ENCODE data around the gene GPR146.
A peak's percentile ranks its signal among the peaks of the same experiment; 100 is the strongest.

GPR146 gene

GRCh38 chr7:1005303-1005702 is 39.0 kb upstream of the GPR146 start:
- Mint-ChIP-seq H3K4me1 (ENCODE audit: low read depth) (no peaks in the 10 kb centered on the region), H3K36me3 (ENCODE audit: low read depth) (peaks cover 3% of the 10 kb centered on the region), H3K9me3 (no peaks in the 10 kb centered on the region), H3K27me3 (ENCODE audit: low read depth) (no peaks in the 10 kb centered on the region), H3K27ac (no peak overlapping the region), H3K4me3 (no peak overlapping the region)

GRCh38 chr7:1007901-1008300 is 36.4 kb upstream of the GPR146 start:
- H3K4me1 Mint-ChIP-seq (ENCODE audit: low read depth) = peaks cover 6% of the 10 kb centered on the region
- no peak overlapping the region for H3K4me3 Mint-ChIP-seq

GRCh38 chr7:1008733-1009363 is 35.5 kb upstream of the GPR146 start:
- H3K9me3 Mint-ChIP-seq = peaks cover 5% of the 10 kb centered on the region
- H3K36me3 Mint-ChIP-seq (ENCODE audit: low read depth) = peaks cover 3% of the 10 kb centered on the region
- H3K4me3 Mint-ChIP-seq = no peak overlapping the region
- H3K27me3 Mint-ChIP-seq (ENCODE audit: low read depth) = no peaks in the 10 kb centered on the region
- no peak overlapping the region for H3K27ac Mint-ChIP-seq
- H3K4me1 Mint-ChIP-seq (ENCODE audit: low read depth) = peaks cover 8% of the 10 kb centered on the region

More at GRCh38 chr7:1007901-1008300, 36.4 kb upstream of the GPR146 start:
- H3K36me3 Mint-ChIP-seq (ENCODE audit: low read depth) = peaks cover 3% of the 10 kb centered on the region
- H3K9me3 Mint-ChIP-seq = peaks cover 5% of the 10 kb centered on the region
- no peak overlapping the region for H3K27ac Mint-ChIP-seq
- no peaks in the 10 kb centered on the region for H3K27me3 Mint-ChIP-seq (ENCODE audit: low read depth)

- peaks cover 5% of the 10 kb centered on the region for H3K9me3 Mint-ChIP-seq
- H3K4me1 Mint-ChIP-seq (ENCODE audit: low read depth) = peaks cover 11% of the 10 kb centered on the region
- peaks cover 3% of the 10 kb centered on the region for H3K36me3 Mint-ChIP-seq (ENCODE audit: low read depth)
- H3K27me3 Mint-ChIP-seq (ENCODE audit: low read depth) = no peaks in the 10 kb centered on the region
- H3K27ac Mint-ChIP-seq = no peak overlapping the region
- no peak overlapping the region for H3K4me3 Mint-ChIP-seq
Measured at GRCh38 chr7:1009747-1010146, 34.6 kb upstream of the GPR146 start.

GRCh38 chr7:1010226-1010625 is 34.1 kb upstream of the GPR146 start:
- Mint-ChIP-seq H3K4me1 (ENCODE audit: low read depth) (peaks cover 11% of the 10 kb centered on the region), H3K4me3 (no peak overlapping the region), H3K36me3 (ENCODE audit: low read depth) (peaks cover 3% of the 10 kb centered on the region), H3K27ac (no peak overlapping the region), H3K9me3 (peaks cover 5% of the 10 kb centered on the region), H3K27me3 (ENCODE audit: low read depth) (no peaks in the 10 kb centered on the region)

GRCh38 chr7:1011297-1012003 is 32.9 kb upstream of the GPR146 start:
- peaks cover 11% of the 10 kb centered on the region for H3K4me1 Mint-ChIP-seq (ENCODE audit: low read depth)
- H3K27ac Mint-ChIP-seq = peak overlapping the region; percentile 72
- no peaks in the 10 kb centered on the region for H3K27me3 Mint-ChIP-seq (ENCODE audit: low read depth)
- peaks cover 3% of the 10 kb centered on the region for H3K36me3 Mint-ChIP-seq (ENCODE audit: low read depth)
- H3K4me3 Mint-ChIP-seq = no peak overlapping the region
- H3K9me3 Mint-ChIP-seq = peaks cover 5% of the 10 kb centered on the region

GRCh38 chr7:1012004-1012715 is 32.2 kb upstream of the GPR146 start:
- no peak overlapping the region for H3K27ac Mint-ChIP-seq

GRCh38 chr7:1012716-1013095 is 31.6 kb upstream of the GPR146 start:
- Mint-ChIP-seq H3K36me3 (ENCODE audit: low read depth) (peaks cover 3% of the 10 kb centered on the region), H3K9me3 (peaks cover 5% of the 10 kb centered on the region), H3K4me3 (no peak overlapping the region), H3K27me3 (ENCODE audit: low read depth) (no peaks in the 10 kb centered on the region), H3K4me1 (ENCODE audit: low read depth) (peaks cover 11% of the 10 kb centered on the region), H3K27ac (no peak overlapping the region)

More at GRCh38 chr7:1012004-1012715, 32.2 kb upstream of the GPR146 start:
- Mint-ChIP-seq H3K36me3 (ENCODE audit: low read depth) (peaks cover 3% of the 10 kb centered on the region), H3K4me3 (no peak overlapping the region), H3K9me3 (peaks cover 5% of the 10 kb centered on the region), H3K4me1 (ENCODE audit: low read depth) (peaks cover 11% of the 10 kb centered on the region), H3K27me3 (ENCODE audit: low read depth) (no peaks in the 10 kb centered on the region)

GRCh38 chr7:1013581-1013980 is 30.8 kb upstream of the GPR146 start:
- peaks cover 8% of the 10 kb centered on the region for H3K36me3 Mint-ChIP-seq (ENCODE audit: low read depth)
- no peak overlapping the region for H3K4me3 Mint-ChIP-seq
- H3K9me3 Mint-ChIP-seq = peaks cover 5% of the 10 kb centered on the region
- H3K27ac Mint-ChIP-seq = no peak overlapping the region
- H3K4me1 Mint-ChIP-seq (ENCODE audit: low read depth) = peaks cover 15% of the 10 kb centered on the region
- no peaks in the 10 kb centered on the region for H3K27me3 Mint-ChIP-seq (ENCODE audit: low read depth)

GRCh38 chr7:1014681-1015080 is 29.7 kb upstream of the GPR146 start:
- Mint-ChIP-seq H3K9me3 (peaks cover 5% of the 10 kb centered on the region), H3K27me3 (ENCODE audit: low read depth) (no peaks in the 10 kb centered on the region), H3K27ac (no peak overlapping the region), H3K4me3 (no peak overlapping the region), H3K4me1 (ENCODE audit: low read depth) (peaks cover 15% of the 10 kb centered on the region), H3K36me3 (ENCODE audit: low read depth) (peaks cover 5% of the 10 kb centered on the region)

- Mint-ChIP-seq H3K9me3 (peaks cover 5% of the 10 kb centered on the region), H3K4me3 (no peak overlapping the region), H3K27me3 (ENCODE audit: low read depth) (no peaks in the 10 kb centered on the region), H3K4me1 (ENCODE audit: low read depth) (peaks cover 15% of the 10 kb centered on the region), H3K27ac (no peak overlapping the region), H3K36me3 (ENCODE audit: low read depth) (peaks cover 5% of the 10 kb centered on the region)
Measured at GRCh38 chr7:1015196-1016121, 28.9 kb upstream of the GPR146 start.

GRCh38 chr7:1016577-1017531 is 27.5 kb upstream of the GPR146 start:
- Mint-ChIP-seq H3K9me3 (no peaks in the 10 kb centered on the region), H3K27me3 (ENCODE audit: low read depth) (no peaks in the 10 kb centered on the region), H3K4me3 (no peak overlapping the region), H3K36me3 (ENCODE audit: low read depth) (peaks cover 9% of the 10 kb centered on the region), H3K27ac (no peak overlapping the region), H3K4me1 (ENCODE audit: low read depth) (peaks cover 9% of the 10 kb centered on the region)

- H3K4me3 Mint-ChIP-seq = no peak overlapping the region
- H3K9me3 Mint-ChIP-seq = no peaks in the 10 kb centered on the region
- H3K27ac Mint-ChIP-seq = peak overlapping the region; percentile 38
- no peaks in the 10 kb centered on the region for H3K27me3 Mint-ChIP-seq (ENCODE audit: low read depth)
- peaks cover 9% of the 10 kb centered on the region for H3K4me1 Mint-ChIP-seq (ENCODE audit: low read depth)
- peaks cover 11% of the 10 kb centered on the region for H3K36me3 Mint-ChIP-seq (ENCODE audit: low read depth)
Measured at GRCh38 chr7:1017586-1018333, 26.6 kb upstream of the GPR146 start.
